Activated CD4-positive, alpha-beta T cell treated with anti-CD3 and anti-CD28 coated beads, Interleukin-2, amount 50 U/mL, for 16 hours (primary cell): ENCODE measurements around the gene PRSS57.
"Not testable (repeated sequence)": the region's sequence is repeated elsewhere in the genome, so short reads cannot be mapped to it uniquely, and the experiment has no call there.

Experiments
- DNase-seq: peaks from one replicate; pipeline ENCODE4 v3.0.0-alpha.2; 2020

PRSS57 gene

GRCh38 chr19:695352-695949 lies at the start of gene PRSS57:
PRSS57 (minus strand) TSS chr19:695452; CDS start chr19:695430, 22 bp downstream.
- no peak for DNase-seq

GRCh38 chr19:743168-743687 lies 48.0 kb upstream of the PRSS57 start:
- DNase-seq, result no peak

- no peak for DNase-seq
Observed at GRCh38 chr19:742540-743075, 47.4 kb upstream of the PRSS57 start.

- DNase-seq, result peak; percentile 5
Observed at GRCh38 chr19:741506-742131, 46.4 kb upstream of the PRSS57 start.

GRCh38 chr19:740816-741505 lies 45.7 kb upstream of the PRSS57 start:
- not testable (repeated sequence) for DNase-seq

GRCh38 chr19:739998-740715 lies 44.9 kb upstream of the PRSS57 start:
- DNase-seq, result no peak

- DNase-seq, result no peak
Observed at GRCh38 chr19:738509-739128, 43.4 kb upstream of the PRSS57 start.

GRCh38 chr19:737591-738093 lies 42.4 kb upstream of the PRSS57 start:
- peak; percentile 54 for DNase-seq

- no peak for DNase-seq
Observed at GRCh38 chr19:736125-736524, 40.9 kb upstream of the PRSS57 start.

GRCh38 chr19:734716-735115 lies 39.5 kb upstream of the PRSS57 start:
- DNase-seq, result no peak

- DNase-seq, result no peak
Observed at GRCh38 chr19:732148-733069, 37.2 kb upstream of the PRSS57 start.

- no peak for DNase-seq
Observed at GRCh38 chr19:731000-731399, 35.7 kb upstream of the PRSS57 start.

GRCh38 chr19:729965-730668 lies 34.9 kb upstream of the PRSS57 start:
- DNase-seq, result no peak

- DNase-seq, result not testable (repeated sequence)
Observed at GRCh38 chr19:729564-729963, 34.3 kb upstream of the PRSS57 start.

- DNase-seq, result no peak
Observed at GRCh38 chr19:728011-728410, 32.8 kb upstream of the PRSS57 start.

GRCh38 chr19:726993-727956 lies 32.0 kb upstream of the PRSS57 start:
- no peak for DNase-seq

GRCh38 chr19:725461-726089 lies 30.3 kb upstream of the PRSS57 start:
- no peak for DNase-seq

GRCh38 chr19:723714-724113 lies 28.5 kb upstream of the PRSS57 start:
- no peak for DNase-seq

GRCh38 chr19:723247-723646 lies 28.0 kb upstream of the PRSS57 start:
- no peak for DNase-seq
